ENCODE data around the gene COPS3. TPM values are rescaled to one million over a fixed set of nuclear protein-coding genes. Genes with fewer than 3 reads are reported as not detected.

The COPS3 gene
- total RNA-seq, 4 donors from 2014 or later = 49.3 to 72.6 (median 59.1) TPM

DNA sequence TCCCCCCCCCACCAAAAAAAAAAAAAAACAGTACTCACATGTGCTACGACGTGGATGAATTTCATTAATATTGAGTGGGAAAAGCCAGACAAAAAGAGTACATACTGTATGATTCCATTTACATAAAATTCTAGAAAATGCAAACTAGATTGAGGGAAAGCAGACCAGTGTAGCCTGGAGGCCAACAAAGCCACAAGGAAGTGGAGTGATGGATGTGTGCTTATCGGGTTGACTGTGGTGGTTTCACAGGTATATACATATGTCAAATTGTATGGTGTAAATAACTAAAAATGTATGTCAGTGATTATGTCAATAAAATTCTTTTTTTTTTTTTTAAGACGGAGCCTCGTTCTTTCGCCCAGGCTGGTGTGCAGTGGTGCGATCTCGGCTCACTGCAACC, 73.0 kb downstream of the COPS3 start:
- Histone ChIP-seq H3K27ac (replicated peaks in 1 of 4) (peak overlapping the region; percentile 92 to 96 (median 94)), H3K4me1 (peaks cover 37 to 47% (median 46%) of the 10 kb centered on the region in 4 donors), H3K9me3 (no peaks in the 10 kb centered on the region), H3K27me3 (no peaks in the 10 kb centered on the region), H3K36me3 (peaks cover 6 to 20% (median 14%) of the 10 kb centered on the region in 4 donors), H3K4me3 (no peak overlapping the region)
- intact Hi-C loops (cut with DNase I) = no loop called here
- no peak for TF ChIP-seq POLR2A (IDR thresholded peaks at IDR 0.05; ENCODE audit: low read depth)
- no peak for TF ChIP-seq EP300 (IDR thresholded peaks at IDR 0.05)
- TF ChIP-seq, protein P1, sequence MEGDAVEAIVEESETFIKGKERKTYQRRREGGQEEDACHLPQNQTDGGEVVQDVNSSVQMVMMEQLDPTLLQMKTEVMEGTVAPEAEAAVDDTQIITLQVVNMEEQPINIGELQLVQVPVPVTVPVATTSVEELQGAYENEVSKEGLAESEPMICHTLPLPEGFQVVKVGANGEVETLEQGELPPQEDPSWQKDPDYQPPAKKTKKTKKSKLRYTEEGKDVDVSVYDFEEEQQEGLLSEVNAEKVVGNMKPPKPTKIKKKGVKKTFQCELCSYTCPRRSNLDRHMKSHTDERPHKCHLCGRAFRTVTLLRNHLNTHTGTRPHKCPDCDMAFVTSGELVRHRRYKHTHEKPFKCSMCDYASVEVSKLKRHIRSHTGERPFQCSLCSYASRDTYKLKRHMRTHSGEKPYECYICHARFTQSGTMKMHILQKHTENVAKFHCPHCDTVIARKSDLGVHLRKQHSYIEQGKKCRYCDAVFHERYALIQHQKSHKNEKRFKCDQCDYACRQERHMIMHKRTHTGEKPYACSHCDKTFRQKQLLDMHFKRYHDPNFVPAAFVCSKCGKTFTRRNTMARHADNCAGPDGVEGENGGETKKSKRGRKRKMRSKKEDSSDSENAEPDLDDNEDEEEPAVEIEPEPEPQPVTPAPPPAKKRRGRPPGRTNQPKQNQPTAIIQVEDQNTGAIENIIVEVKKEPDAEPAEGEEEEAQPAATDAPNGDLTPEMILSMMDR (IDR thresholded peaks at IDR 0.05) = no peak
- TF ChIP-seq POLR2AphosphoS5 (IDR thresholded peaks at IDR 0.05) = no peak
- 77% methylated on average over 8 of the region's 8 CpGs for WGBS
- no peak for DNase-seq (ENCODE audit: extremely low spot score)

DNA sequence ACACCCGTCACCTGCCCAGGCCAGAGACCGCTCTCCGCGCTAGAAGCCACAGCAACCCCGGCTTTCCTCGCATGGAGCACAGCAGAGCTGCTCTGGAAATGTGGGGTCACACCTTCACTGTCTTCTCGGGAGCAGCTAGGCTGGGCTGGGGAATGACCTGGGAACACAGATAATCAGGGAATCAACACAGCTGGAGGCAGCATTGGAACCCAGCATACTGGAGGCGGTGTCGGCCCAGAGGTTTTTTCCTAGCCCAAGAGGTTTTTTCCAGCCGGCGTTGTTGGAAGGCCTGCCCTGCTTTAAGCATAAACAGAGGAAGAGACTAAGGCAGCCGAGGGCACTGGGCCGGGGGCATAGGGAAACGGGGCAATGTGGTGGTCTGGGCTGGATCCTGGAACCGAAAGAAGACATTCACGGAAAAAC, 74.1 kb downstream of the COPS3 start:
- 29% methylated on average over 8 of the region's 16 CpGs for WGBS
- intact Hi-C loops (cut with DNase I) = no loop called here
- H3K4me3 ChIP-seq = peak overlapping the region; percentile 62 to 69 (median 65)
- H3K27me3 ChIP-seq = no peaks in the 10 kb centered on the region
- H3K36me3 ChIP-seq = peaks cover 0 to 18% (median 10%) of the 10 kb centered on the region in 4 donors
- peaks cover 45 to 58% (median 56%) of the 10 kb centered on the region in 4 donors for H3K4me1 ChIP-seq
- TF ChIP-seq POLR2A (IDR thresholded peaks at IDR 0.05; ENCODE audit: low read depth) = no peak
- no peak for TF ChIP-seq EP300 (IDR thresholded peaks at IDR 0.05)
- TF ChIP-seq, protein P1 (IDR thresholded peaks at IDR 0.05) = no peak
- TF ChIP-seq POLR2AphosphoS5 (IDR thresholded peaks at IDR 0.05) = no peak
- peak overlapping the region; percentile 92 to 96 (median 94) for H3K27ac ChIP-seq (replicated peaks in 1 of 4)
- no peak for DNase-seq (ENCODE audit: extremely low spot score)
- no peaks in the 10 kb centered on the region for H3K9me3 ChIP-seq

DNA sequence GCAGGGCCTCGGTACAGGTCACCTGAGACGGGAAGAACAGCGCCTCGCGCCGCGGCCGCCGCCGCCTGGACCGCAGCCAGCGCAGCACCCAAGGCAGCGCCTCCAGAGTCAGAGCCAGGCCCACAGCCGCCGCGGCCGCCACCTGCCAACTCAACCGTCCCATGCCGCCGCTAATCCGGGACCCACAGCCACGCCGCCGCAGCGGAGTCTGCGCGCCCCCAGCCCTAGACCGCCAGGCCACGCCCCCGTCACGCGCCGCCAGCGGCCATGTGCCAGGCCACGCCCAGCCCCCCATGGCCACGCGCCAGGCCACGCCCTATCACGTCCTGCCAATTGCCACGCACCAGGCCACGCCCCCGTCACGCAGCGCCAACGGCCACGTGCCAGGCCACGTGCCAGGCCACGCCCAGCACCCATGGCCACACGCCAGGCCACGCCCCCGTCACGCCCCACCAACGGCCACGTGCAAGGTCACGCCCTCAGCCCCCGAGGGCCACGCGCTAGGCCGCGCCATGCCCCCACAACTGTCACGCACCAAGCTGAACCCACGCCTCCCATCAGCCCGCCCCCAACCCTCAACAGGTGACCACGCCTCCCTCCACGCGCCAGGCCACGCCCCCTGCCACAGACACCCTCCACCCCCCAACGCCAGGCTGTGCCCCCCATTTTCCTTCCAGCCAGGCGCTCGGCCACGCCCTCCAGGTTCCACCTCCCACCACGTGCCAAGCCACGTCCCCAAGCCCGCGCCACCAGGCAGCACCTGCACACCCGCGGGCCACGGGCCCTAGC, 74.7 kb downstream of the COPS3 start, which contains the start of gene PLD6:
Gene PLD6, minus strand, starts transcription at position 210 of the 789 bp plus-strand sequence. Its CDS starts 47 bp downstream, at position 163.
- Histone ChIP-seq H3K27me3 (no peaks in the 10 kb centered on the region), H3K27ac (replicated peaks in 1 of 4) (peak within 1 kb of the TSS; percentile 92 to 96 (median 94)), H3K4me3 (peak within 1 kb of the TSS; percentile 62 to 69 (median 65)), H3K36me3 (peaks cover 0 to 12% (median 7%) of the 10 kb centered on the region in 4 donors), H3K4me1 (peaks cover 49 to 64% (median 62%) of the 10 kb centered on the region in 4 donors), H3K9me3 (no peaks in the 10 kb centered on the region)
- TF ChIP-seq POLR2AphosphoS5 (IDR thresholded peaks at IDR 0.05) (peak; percentile 67 to 70), POLR2A (IDR thresholded peaks at IDR 0.05; ENCODE audit: low read depth) (no peak), EP300 (IDR thresholded peaks at IDR 0.05) (no peak)
- TF ChIP-seq, protein P1 (IDR thresholded peaks at IDR 0.05) = no peak
- DNase-seq (ENCODE audit: extremely low spot score) = peak; percentile 93
- WGBS = 21% methylated on average over 35 of the region's 78 CpGs
- intact Hi-C loops (cut with DNase I) = no loop called here

DNA sequence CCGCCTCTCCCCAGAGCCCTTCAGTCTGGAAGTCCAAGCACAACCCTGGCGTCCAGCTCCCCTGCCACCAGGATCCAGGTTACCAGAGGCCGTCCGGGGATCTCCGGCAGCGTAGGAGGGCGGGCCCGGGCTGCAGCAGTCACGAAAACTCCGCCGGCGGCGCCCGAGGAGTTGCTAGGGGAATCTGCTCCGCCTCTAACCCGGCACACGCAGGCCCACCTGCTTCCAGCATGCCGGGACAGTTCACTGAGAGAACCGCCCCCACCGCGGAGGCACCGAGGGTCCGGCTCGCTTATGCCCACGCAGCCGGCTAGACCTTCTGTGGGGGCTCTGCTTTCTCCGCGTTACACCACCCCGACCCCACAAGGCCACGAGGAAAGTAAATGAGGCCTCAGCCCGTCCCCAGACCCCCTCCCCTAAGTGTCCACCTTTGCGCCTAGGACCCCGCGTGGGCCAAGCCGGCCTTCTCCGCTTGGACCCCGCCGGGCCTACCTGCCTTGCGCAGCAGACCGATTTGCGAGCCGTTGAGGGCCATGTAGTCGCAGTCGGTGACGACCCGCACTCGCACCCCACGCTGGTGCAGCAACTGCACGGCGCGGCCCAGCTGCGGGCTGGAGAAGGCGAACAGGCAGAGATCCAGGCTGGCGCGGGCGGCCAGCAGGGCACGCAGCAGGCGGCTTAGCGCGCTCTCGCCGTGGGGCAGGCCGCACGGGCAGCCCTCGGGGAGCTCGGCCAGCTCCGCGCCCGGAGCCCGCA, 75.5 kb downstream of the COPS3 start:
- H3K4me3 ChIP-seq = peak overlapping the region; percentile 62 to 69 (median 65)
- no peak for DNase-seq (ENCODE audit: extremely low spot score)
- H3K36me3 ChIP-seq = peaks cover 0 to 12% (median 4%) of the 10 kb centered on the region in 4 donors
- H3K27ac ChIP-seq (replicated peaks in 1 of 4) = peak overlapping the region; percentile 92 to 96 (median 94)
- no peaks in the 10 kb centered on the region for H3K9me3 ChIP-seq
- 2% methylated on average over 27 of the region's 70 CpGs for WGBS
- intact Hi-C loops (cut with DNase I) = no loop called here
- H3K4me1 ChIP-seq = peaks cover 55 to 72% (median 70%) of the 10 kb centered on the region in 4 donors
- peak; percentile 45 to 61 for TF ChIP-seq POLR2AphosphoS5 (IDR thresholded peaks at IDR 0.05)
- TF ChIP-seq, protein P1 (IDR thresholded peaks at IDR 0.05) = no peak
- TF ChIP-seq POLR2A (IDR thresholded peaks at IDR 0.05; ENCODE audit: low read depth) = no peak
- TF ChIP-seq EP300 (IDR thresholded peaks at IDR 0.05) = no peak
- H3K27me3 ChIP-seq = no peaks in the 10 kb centered on the region

All from esophagus muscularis mucosa (tissue), 4 donors.